ENCODE results near the gene DCTN3.

The DCTN3 gene

GRCh38 chr9:34658461-34658860 lies 38.2 kb upstream of the DCTN3 start:
- no peaks in the 10 kb centered on the region for H3K9me3 ChIP-seq (ENCODE audit: control insufficient read depth, low read length)
- H2BK5ac ChIP-seq (ENCODE audit: low read depth, low read length, poor library complexity, severe bottlenecking), result no peak overlapping the region
- H4K8ac ChIP-seq (ENCODE audit: low read length), result no peak overlapping the region
- H3K23ac ChIP-seq (ENCODE audit: low read length in 2 of 2), result no peak overlapping the region
- H3K4me3 ChIP-seq (ENCODE audit: insufficient read depth in 1 of 2, low read depth in 1 of 2, low read length in 2 of 2), result no peak overlapping the region
- H3K27ac ChIP-seq (ENCODE audit: low read length, poor library complexity, severe bottlenecking), result no peak overlapping the region
- H2BK120ac ChIP-seq (ENCODE audit: low read depth, low read length), result no peak overlapping the region
- DNase-seq, result no peak
- no peak overlapping the region for H3K14ac ChIP-seq (ENCODE audit: low read length in 2 of 2)
- WGBS, result 91% methylated on average over 14 of the region's 14 CpGs
- H3K79me1 ChIP-seq (replicated peaks; ENCODE audit: low read length, poor library complexity, severe bottlenecking), result peaks cover under 1% of the 10 kb centered on the region
- no peak overlapping the region for H3K4ac ChIP-seq (ENCODE audit: low read depth in 1 of 2, low read length in 2 of 2)
- no peak overlapping the region for H3K4me2 ChIP-seq (ENCODE audit: low read length, poor library complexity, severe bottlenecking)
- no peak overlapping the region for H2AFZ ChIP-seq (ENCODE audit: low read depth, low read length)
- peaks cover 17 to 24% of the 10 kb centered on the region in 2 experiments for H3K36me3 ChIP-seq (ENCODE audit: control insufficient read depth in 1 of 2, insufficient read depth in 2 of 2, low read depth in 1 of 2, low read length in 2 of 2)
- H2BK15ac ChIP-seq (ENCODE audit: low read depth, poor library complexity, severe bottlenecking), result no peak overlapping the region
- no peak overlapping the region for H3K18ac ChIP-seq (ENCODE audit: low read depth in 1 of 2, low read length in 2 of 2)
- H2AK5ac ChIP-seq (ENCODE audit: low read length, severe bottlenecking), result no peak overlapping the region
- peak overlapping the region in 1 of 2 experiments; percentile 10 for H2BK12ac ChIP-seq (ENCODE audit: low read length in 2 of 2)
- no peaks in the 10 kb centered on the region for H3K27me3 ChIP-seq (ENCODE audit: control insufficient read depth in 1 of 2, insufficient read depth in 1 of 2, low read length in 2 of 2)
- H3K4me1 ChIP-seq (ENCODE audit: control insufficient read depth, insufficient read depth, low read depth, low read length), result peaks cover 8% of the 10 kb centered on the region
- H3K9ac ChIP-seq (ENCODE audit: low read length), result no peak overlapping the region
- H4K91ac ChIP-seq (ENCODE audit: low read length), result no peak overlapping the region

- no peak overlapping the region for H3K18ac ChIP-seq (ENCODE audit: low read depth in 1 of 2, low read length in 2 of 2)
- no peak overlapping the region for H4K91ac ChIP-seq (ENCODE audit: low read length)
- H3K23ac ChIP-seq (ENCODE audit: low read length in 2 of 2), result no peak overlapping the region
- no peaks in the 10 kb centered on the region for H3K27me3 ChIP-seq (ENCODE audit: control insufficient read depth in 1 of 2, insufficient read depth in 1 of 2, low read length in 2 of 2)
- H2BK120ac ChIP-seq (ENCODE audit: low read depth, low read length), result no peak overlapping the region
- no peak overlapping the region for H3K4me3 ChIP-seq (ENCODE audit: insufficient read depth in 1 of 2, low read depth in 1 of 2, low read length in 2 of 2)
- H3K4me2 ChIP-seq (ENCODE audit: low read length, poor library complexity, severe bottlenecking), result no peak overlapping the region
- no peaks in the 10 kb centered on the region for H3K9me3 ChIP-seq (ENCODE audit: control insufficient read depth, low read length)
- DNase-seq, result no peak
- H2BK15ac ChIP-seq (ENCODE audit: low read depth, poor library complexity, severe bottlenecking), result no peak overlapping the region
- H3K14ac ChIP-seq (ENCODE audit: low read length in 2 of 2), result no peak overlapping the region
- H3K4me1 ChIP-seq (ENCODE audit: control insufficient read depth, insufficient read depth, low read depth, low read length), result peaks cover 22% of the 10 kb centered on the region
- H3K79me1 ChIP-seq (replicated peaks; ENCODE audit: low read length, poor library complexity, severe bottlenecking), result peaks cover 3% of the 10 kb centered on the region
- H3K27ac ChIP-seq (ENCODE audit: low read length, poor library complexity, severe bottlenecking), result no peak overlapping the region
- no peak overlapping the region for H2BK12ac ChIP-seq (ENCODE audit: low read length in 2 of 2)
- no peak overlapping the region for H3K9ac ChIP-seq (ENCODE audit: low read length)
- H3K4ac ChIP-seq (ENCODE audit: low read depth in 1 of 2, low read length in 2 of 2), result no peak overlapping the region
- peaks cover 15 to 20% of the 10 kb centered on the region in 2 experiments for H3K36me3 ChIP-seq (ENCODE audit: control insufficient read depth in 1 of 2, insufficient read depth in 2 of 2, low read depth in 1 of 2, low read length in 2 of 2)
- 87% methylated on average over 3 of the region's 5 CpGs for WGBS
- H2AK5ac ChIP-seq (ENCODE audit: low read length, severe bottlenecking), result no peak overlapping the region
- H2AFZ ChIP-seq (ENCODE audit: low read depth, low read length), result no peak overlapping the region
- no peak overlapping the region for H4K8ac ChIP-seq (ENCODE audit: low read length)
- H2BK5ac ChIP-seq (ENCODE audit: low read depth, low read length, poor library complexity, severe bottlenecking), result no peak overlapping the region
Measured at GRCh38 chr9:34656992-34657391, 36.7 kb upstream of the DCTN3 start.

GRCh38 chr9:34655394-34655793 lies 35.1 kb upstream of the DCTN3 start:
- H3K9me3 ChIP-seq (ENCODE audit: control insufficient read depth, low read length), result no peaks in the 10 kb centered on the region
- H3K23ac ChIP-seq (ENCODE audit: low read length in 2 of 2), result no peak overlapping the region
- no peak overlapping the region for H2BK120ac ChIP-seq (ENCODE audit: low read depth, low read length)
- H3K27ac ChIP-seq (ENCODE audit: low read length, poor library complexity, severe bottlenecking), result no peak overlapping the region
- no peak overlapping the region for H2AFZ ChIP-seq (ENCODE audit: low read depth, low read length)
- H4K91ac ChIP-seq (ENCODE audit: low read length), result peak overlapping the region; percentile 55
- peaks cover 29% of the 10 kb centered on the region for H3K4me1 ChIP-seq (ENCODE audit: control insufficient read depth, insufficient read depth, low read depth, low read length)
- H3K36me3 ChIP-seq (ENCODE audit: control insufficient read depth in 1 of 2, insufficient read depth in 2 of 2, low read depth in 1 of 2, low read length in 2 of 2), result peaks cover 11 to 18% of the 10 kb centered on the region in 2 experiments
- H3K4ac ChIP-seq (ENCODE audit: low read depth in 1 of 2, low read length in 2 of 2), result no peak overlapping the region
- no peak overlapping the region for H3K4me2 ChIP-seq (ENCODE audit: low read length, poor library complexity, severe bottlenecking)
- H2BK15ac ChIP-seq (ENCODE audit: low read depth, poor library complexity, severe bottlenecking), result no peak overlapping the region
- H3K79me1 ChIP-seq (replicated peaks; ENCODE audit: low read length, poor library complexity, severe bottlenecking), result peaks cover 7% of the 10 kb centered on the region
- H2AK5ac ChIP-seq (ENCODE audit: low read length, severe bottlenecking), result no peak overlapping the region
- no peak overlapping the region for H3K18ac ChIP-seq (ENCODE audit: low read depth in 1 of 2, low read length in 2 of 2)
- no peak overlapping the region for H4K8ac ChIP-seq (ENCODE audit: low read length)
- WGBS, result 82% methylated on average over 5 of the region's 5 CpGs
- H2BK12ac ChIP-seq (ENCODE audit: low read length in 2 of 2), result no peak overlapping the region
- H3K4me3 ChIP-seq (ENCODE audit: insufficient read depth in 1 of 2, low read depth in 1 of 2, low read length in 2 of 2), result no peak overlapping the region
- DNase-seq, result no peak
- peak overlapping the region; percentile 58 for H3K9ac ChIP-seq (ENCODE audit: low read length)
- H2BK5ac ChIP-seq (ENCODE audit: low read depth, low read length, poor library complexity, severe bottlenecking), result no peak overlapping the region
- H3K14ac ChIP-seq (ENCODE audit: low read length in 2 of 2), result no peak overlapping the region
- H3K27me3 ChIP-seq (ENCODE audit: control insufficient read depth in 1 of 2, insufficient read depth in 1 of 2, low read length in 2 of 2), result no peaks in the 10 kb centered on the region

- no peak for DNase-seq
- Histone ChIP-seq H3K36me3 (ENCODE audit: control insufficient read depth in 1 of 2, insufficient read depth in 2 of 2, low read depth in 1 of 2, low read length in 2 of 2) (peaks cover 13 to 20% of the 10 kb centered on the region in 2 experiments), H2BK120ac (ENCODE audit: low read depth, low read length) (no peak overlapping the region), H3K27me3 (ENCODE audit: control insufficient read depth in 1 of 2, insufficient read depth in 1 of 2, low read length in 2 of 2) (no peaks in the 10 kb centered on the region), H3K9ac (ENCODE audit: low read length) (peak overlapping the region; percentile 53), H2BK5ac (ENCODE audit: low read depth, low read length, poor library complexity, severe bottlenecking) (no peak overlapping the region), H3K18ac (ENCODE audit: low read depth in 1 of 2, low read length in 2 of 2) (no peak overlapping the region), H3K27ac (ENCODE audit: low read length, poor library complexity, severe bottlenecking) (no peak overlapping the region), H4K8ac (ENCODE audit: low read length) (peak overlapping the region; percentile 36), H3K23ac (ENCODE audit: low read length in 2 of 2) (no peak overlapping the region), H2BK12ac (ENCODE audit: low read length in 2 of 2) (peak overlapping the region in 1 of 2 experiments; percentile 31), H3K4me3 (ENCODE audit: insufficient read depth in 1 of 2, low read depth in 1 of 2, low read length in 2 of 2) (peak overlapping the region in 1 of 2 experiments; percentile 65), H4K91ac (ENCODE audit: low read length) (peak overlapping the region; percentile 37), H3K4me1 (ENCODE audit: control insufficient read depth, insufficient read depth, low read depth, low read length) (peaks cover 29% of the 10 kb centered on the region), H2AFZ (ENCODE audit: low read depth, low read length) (no peak overlapping the region), H3K4ac (ENCODE audit: low read depth in 1 of 2, low read length in 2 of 2) (no peak overlapping the region), H3K79me1 (replicated peaks; ENCODE audit: low read length, poor library complexity, severe bottlenecking) (peaks cover 10% of the 10 kb centered on the region), H3K4me2 (ENCODE audit: low read length, poor library complexity, severe bottlenecking) (no peak overlapping the region), H3K9me3 (ENCODE audit: control insufficient read depth, low read length) (no peaks in the 10 kb centered on the region), H2AK5ac (ENCODE audit: low read length, severe bottlenecking) (no peak overlapping the region), H3K14ac (ENCODE audit: low read length in 2 of 2) (no peak overlapping the region), H2BK15ac (ENCODE audit: low read depth, poor library complexity, severe bottlenecking) (no peak overlapping the region)
- WGBS, result 79% methylated on average over 5 of the region's 11 CpGs
Measured at GRCh38 chr9:34654323-34655051, 34.2 kb upstream of the DCTN3 start.
